K562 (cell line): ENCODE data around the gene ARHGEF7. TPM values are rescaled to one million over a fixed set of nuclear protein-coding genes. Genes with fewer than 3 reads are reported as not detected.

ENCODE experiments used
- ATAC-seq: fragments of 200-7000 bp; cut with Tn5 transposase; 3 replicates; pipeline ENCODE4 v1.9.1; 2020; ENCODE audit warnings: moderate library complexity
- BruUV-seq: library from RNA; stranded (reverse); fragments of 400-500 nt; replicated peaks from 2 replicates; lab custom pipeline; 2021; lab: Mats Ljungman, UMichigan
- CTCF ChIA-PET: fragments of 300-600 bp; formaldehyde crosslinking; extraction: SDS; loops from one replicate; lab custom pipeline; 2021; ENCODE audit warnings: low intra/inter-chr PET ratio; lab: Yijun Ruan, JAX
- POLR2A ChIA-PET: fragments of 300-600, 350-650 bp; sonication (Branson Sonifier 250); formaldehyde crosslinking; extraction: SDS; loops from one replicate; lab custom pipeline; 2021; ENCODE audit warnings: antibody characterized with exemption, inconsistent platforms; lab: Yijun Ruan, JAX
- DNase-seq, 4 experiments: peaks; one replicate each; pipeline versions ENCODE4 v3.0.0 to v3.0.0-alpha.2; 2011 to 2018; ENCODE audit warnings: low spot score in 3 of 4, mixed read lengths in 3 of 4; ENCODE audit errors: extremely low read depth in 1 of 4
- FAIRE-seq: peaks from 2 replicates; lab custom pipeline; 2011; peaks lifted over from hg19 to GRCh38; lab: Jason Lieb, UNC
- H2AFZ ChIP-seq: 2 replicates; pipeline ENCODE4 v1.6.0; 2011; ENCODE audit warnings: low read depth, low read length, control low read depth, inconsistent platforms
- H3K27ac ChIP-seq: fragments of 200-600 bp; 3 replicates; pipeline ENCODE4 v1.8.0; 2011; ENCODE audit warnings: low read depth, mild to moderate bottlenecking, control low read depth, inconsistent platforms, low read length, moderate library complexity, mixed read lengths; ENCODE audit errors: extremely low read depth
- H3K27me3 ChIP-seq, 2 experiments: fragments of 300-600 bp in 1 of 2; 2 replicates in 1 of 2; 3 replicates in 1 of 2; pipeline versions ENCODE4 v1.6.0 to v1.8.0; 2011; ENCODE audit warnings: inconsistent platforms in 2 of 2, low read length in 2 of 2, mild to moderate bottlenecking in 1 of 2, mixed read lengths in 1 of 2, moderate library complexity in 1 of 2; ENCODE audit not compliant: control insufficient read depth in 2 of 2, insufficient read depth in 2 of 2
- H3K36me3 ChIP-seq: fragments of 300-600 bp; 3 replicates; pipeline ENCODE4 v1.8.0; 2011; ENCODE audit warnings: mild to moderate bottlenecking, low read length, inconsistent platforms; ENCODE audit not compliant: control insufficient read depth, insufficient read depth
- H3K4me1 ChIP-seq, 2 experiments: fragments of 200-600 bp in 1 of 2; replicated peaks in 1 of 2; 2 replicates in 1 of 2; 3 replicates in 1 of 2; pipeline versions ENCODE4 v1.5.1 to v1.8.0; 2011; ENCODE audit warnings: inconsistent platforms in 2 of 2, low read length in 2 of 2, mild to moderate bottlenecking in 1 of 2, mixed read lengths in 1 of 2, moderate library complexity in 1 of 2; ENCODE audit not compliant: control insufficient read depth in 2 of 2, insufficient read depth in 2 of 2
- H3K4me2 ChIP-seq: 2 replicates; pipeline ENCODE4 v1.6.1; 2011; ENCODE audit warnings: low read length, control low read depth, inconsistent platforms, mixed read lengths; ENCODE audit not compliant: insufficient read depth
- H3K4me3 ChIP-seq: fragments of 200-600 bp; sonication (generic), shearing (Covaris generic); 2 replicates; pipeline ENCODE4 v1.5.1; 2016; ENCODE audit warnings: control low read depth, inconsistent platforms
- H3K79me2 ChIP-seq: fragments of 200-600 bp; 3 replicates; pipeline ENCODE4 v1.8.0; 2011; ENCODE audit warnings: low read length, inconsistent platforms; ENCODE audit not compliant: control insufficient read depth, insufficient read depth
- H3K9ac ChIP-seq, 2 experiments: 2 replicates each; pipeline versions ENCODE4 v1.6.0 to v1.6.1; 2011; ENCODE audit warnings: low read depth in 2 of 2, low read length in 2 of 2, control low read depth in 1 of 2, inconsistent platforms in 1 of 2, mild to moderate bottlenecking in 1 of 2, mixed read lengths in 1 of 2; ENCODE audit not compliant: insufficient read depth in 1 of 2
- H3K9me1 ChIP-seq: one replicate; pipeline ENCODE4 v1.6.0; 2011; ENCODE audit warnings: inconsistent platforms, mild to moderate bottlenecking, low read length, moderate library complexity; ENCODE audit not compliant: control insufficient read depth, insufficient read depth
- H3K9me3 ChIP-seq: replicated peaks from 2 replicates; pipeline ENCODE4 v1.5.1; 2011; ENCODE audit warnings: low read depth, low read length, inconsistent platforms; ENCODE audit not compliant: control insufficient read depth, insufficient read depth
- H4K20me1 ChIP-seq: replicated peaks from 2 replicates; pipeline ENCODE4 v1.6.1; 2011; ENCODE audit warnings: low read length, inconsistent platforms, mixed read lengths; ENCODE audit not compliant: control insufficient read depth, insufficient read depth
- FOS ChIP-seq: IDR thresholded peaks from 3 replicates; pipeline ENCODE4 v1.6.1; 2011; ENCODE audit not compliant: insufficient read length; ENCODE audit errors: extremely low read depth
- FOXP1 ChIP-seq: sonication (generic); formaldehyde crosslinking; IDR thresholded peaks from 2 replicates; pipeline ENCODE4 v1.8.0; 2022; ENCODE audit warnings: mild to moderate bottlenecking, missing genetic modification reagents
- LARP7 ChIP-seq: fragments of 450-650 bp; IDR thresholded peaks from 2 replicates; pipeline ENCODE4 v1.6.1; 2016
- MAFG ChIP-seq: fragments of 450-650 bp; conservative IDR thresholded peaks from 2 replicates; pipeline ENCODE4 v1.6.1; 2016; ENCODE audit warnings: missing genetic modification characterization, missing compliant biosample characterization
- POLR2H ChIP-seq: IDR thresholded peaks from 2 replicates; pipeline ENCODE4 v1.6.1; 2016; ENCODE audit warnings: missing genetic modification characterization, low read depth, mild to moderate bottlenecking, control low read depth, missing compliant biosample characterization, moderate library complexity
- SAFB2 ChIP-seq: fragments of 200-400 bp; formaldehyde crosslinking; IDR thresholded peaks from 2 replicates; pipeline ENCODE4 v1.6.1; 2018; ENCODE audit warnings: borderline replicate concordance, low read length, low read depth, moderate library complexity; ENCODE audit not compliant: severe bottlenecking
- TOE1 ChIP-seq, 2 experiments: fragments of 450-650 bp in 1 of 2; sonication (generic) in 1 of 2; formaldehyde crosslinking in 1 of 2; IDR thresholded peaks; 2 replicates each; pipeline versions ENCODE4 v1.7.1 to v1.8.0; 2016 to 2022; ENCODE audit warnings: borderline replicate concordance in 2 of 2, mild to moderate bottlenecking in 2 of 2, antibody characterized with exemption in 1 of 2, inconsistent platforms in 1 of 2, low read depth in 1 of 2, missing genetic modification reagents in 1 of 2, moderate library complexity in 1 of 2
- ZNF76 ChIP-seq: fragments of 250-450 bp; sonication (Bioruptor Pico); IDR thresholded peaks from 2 replicates; pipeline ENCODE4 v1.4.0; 2020; ENCODE audit warnings: mild to moderate bottlenecking, moderate library complexity, borderline replicate concordance
- WGBS: fragments of 100-300 bp; shearing (Covaris generic); methylation state at CpG from one replicate; pipeline ENCODE4 v1.1.6; 2016; ENCODE audit warnings: low coverage, mixed read lengths; ENCODE audit not compliant: insufficient coverage; ENCODE audit errors: missing lambda C conversion rate; 5-methylcytosine and 5-hydroxymethylcytosine counted together
- in situ Hi-C: fragments of 300-500 bp; cut with MboI; formaldehyde crosslinking; loops from 4 replicates; pipeline ENCODE4 v1.15.0; 2018; ENCODE audit warnings: inconsistent platforms, mixed read lengths
- intact Hi-C: fragments of 100-400 bp; cut with micrococcal nuclease; formaldehyde crosslinking; loops from 2 replicates; pipeline ENCODE4 v1.14.2; 2022
- polyA plus RNA-seq, 8 experiments: library from polyadenylated mRNA; depleted of rRNA in 4 of 8; stranded (reverse) in 5 of 8; unstranded in 3 of 8; fragments of >200 nt; fragmentation: Nextera tagmentation in 2 of 8; fragmentation: Illumina TruSeq in 1 of 8; extraction: Ambion mirVana in 2 of 8; extraction: Trizol in 1 of 8; gene quantifications; 2 replicates each; pipeline versions ENCODE4 v1.2.1 to v1.2.3, GENCODE V29; 2011 to 2014; ENCODE audit warnings: inconsistent platforms in 1 of 8, missing spikeins in 1 of 8
- total RNA-seq, 7 experiments: library from RNA; depleted of rRNA in 6 of 7; stranded (reverse); fragments of >200 nt in 6 of 7; fragmentation: Illumina TruSeq in 2 of 7; extraction: Trizol in 2 of 7; gene quantifications; 2 replicates each; pipeline versions ENCODE4 v1.2.1 to v1.2.3, GENCODE V29; 2011 to 2021; ENCODE audit warnings: low replicate concordance in 1 of 7
- TF ChIP-seq, protein P1 (sequence below): fragments of 250-450 bp; sonication (Bioruptor Pico); IDR thresholded peaks from 2 replicates; pipeline ENCODE4 v1.5.0; 2021
- TF ChIP-seq, protein P2 (sequence below), 2 experiments: fragments of 450-650 bp in 1 of 2; IDR thresholded peaks; 2 replicates each; pipeline ENCODE4 v1.6.1; 2011 to 2017; ENCODE audit warnings: low read depth in 2 of 2, antibody characterized with exemption in 1 of 2, borderline replicate concordance in 1 of 2, low read length in 1 of 2, mild to moderate bottlenecking in 1 of 2, mixed read lengths in 1 of 2; ENCODE audit not compliant: control insufficient read depth in 1 of 2

The ARHGEF7 gene
- total and polyA plus RNA-seq, 9 of the 15 experiments (the other 6 are each of a cell fraction or from before 2014, with no cell fraction given), result 2.1 to 26.8 (median 17.5) TPM

DNA sequence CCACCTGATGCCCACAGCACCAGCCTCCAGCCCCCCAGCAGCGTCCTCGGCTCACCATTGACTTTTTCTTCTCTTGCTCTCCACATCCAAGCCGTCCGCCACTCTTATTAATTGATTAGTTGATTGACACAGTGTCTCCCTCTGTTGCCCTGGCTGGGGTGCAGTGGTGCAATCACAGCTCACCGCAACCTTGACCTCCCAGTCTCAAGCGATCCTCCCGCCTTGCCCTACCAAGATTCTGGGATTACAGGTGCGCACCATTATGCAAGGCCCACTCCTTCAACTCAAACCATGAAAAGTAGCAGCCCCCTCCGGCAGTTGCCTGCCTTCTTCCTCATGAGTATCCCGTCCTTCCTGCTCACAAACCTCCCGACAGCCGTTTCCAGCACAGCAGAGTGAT lies 204.4 kb downstream of the ARHGEF7 start:
- peaks cover 2 to 60% of the 10 kb centered on the region in 2 experiments; a peak in 4 of 5 replicates for H3K27me3 ChIP-seq
- H3K4me2 ChIP-seq, result no peak overlapping the region
- no peak overlapping the region for H3K27ac ChIP-seq
- FAIRE-seq (no peak), DNase-seq (no peak), ATAC-seq (no peak)
- H3K4me1 ChIP-seq, result peaks cover 0 to 6% of the 10 kb centered on the region in 2 experiments; a peak in 2 of 5 replicates
- BruUV-seq, result no TSS peak
- in situ Hi-C loops (no loop called here), intact Hi-C loops (no loop called here)
- H3K36me3 ChIP-seq, result no peaks in the 10 kb centered on the region
- ChIA-PET CTCF (no interaction called here), POLR2A (no interaction called here)
- WGBS, result 9% methylated on average over 7 of the region's 12 CpGs
- H3K79me2 ChIP-seq, result no peaks in the 10 kb centered on the region
- H4K20me1 ChIP-seq, result no peaks in the 10 kb centered on the region
- no peak overlapping the region for H3K9ac ChIP-seq
- no peak overlapping the region for H2AFZ ChIP-seq
- H3K9me3 ChIP-seq, result no peaks in the 10 kb centered on the region
- no peaks in the 10 kb centered on the region for H3K9me1 ChIP-seq
- H3K4me3 ChIP-seq, result no peak overlapping the region
- TF ChIP-seq, protein P1, sequence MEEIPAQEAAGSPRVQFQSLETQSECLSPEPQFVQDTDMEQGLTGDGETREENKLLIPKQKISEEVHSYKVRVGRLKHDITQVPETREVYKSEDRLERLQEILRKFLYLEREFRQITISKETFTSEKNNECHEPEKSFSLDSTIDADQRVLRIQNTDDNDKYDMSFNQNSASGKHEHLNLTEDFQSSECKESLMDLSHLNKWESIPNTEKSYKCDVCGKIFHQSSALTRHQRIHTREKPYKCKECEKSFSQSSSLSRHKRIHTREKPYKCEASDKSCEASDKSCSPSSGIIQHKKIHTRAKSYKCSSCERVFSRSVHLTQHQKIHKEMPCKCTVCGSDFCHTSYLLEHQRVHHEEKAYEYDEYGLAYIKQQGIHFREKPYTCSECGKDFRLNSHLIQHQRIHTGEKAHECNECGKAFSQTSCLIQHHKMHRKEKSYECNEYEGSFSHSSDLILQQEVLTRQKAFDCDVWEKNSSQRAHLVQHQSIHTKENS (CRISPR knock-in tag), result no peak
- no peak for TF ChIP-seq MAFG (tag)
- TF ChIP-seq, protein P2, sequence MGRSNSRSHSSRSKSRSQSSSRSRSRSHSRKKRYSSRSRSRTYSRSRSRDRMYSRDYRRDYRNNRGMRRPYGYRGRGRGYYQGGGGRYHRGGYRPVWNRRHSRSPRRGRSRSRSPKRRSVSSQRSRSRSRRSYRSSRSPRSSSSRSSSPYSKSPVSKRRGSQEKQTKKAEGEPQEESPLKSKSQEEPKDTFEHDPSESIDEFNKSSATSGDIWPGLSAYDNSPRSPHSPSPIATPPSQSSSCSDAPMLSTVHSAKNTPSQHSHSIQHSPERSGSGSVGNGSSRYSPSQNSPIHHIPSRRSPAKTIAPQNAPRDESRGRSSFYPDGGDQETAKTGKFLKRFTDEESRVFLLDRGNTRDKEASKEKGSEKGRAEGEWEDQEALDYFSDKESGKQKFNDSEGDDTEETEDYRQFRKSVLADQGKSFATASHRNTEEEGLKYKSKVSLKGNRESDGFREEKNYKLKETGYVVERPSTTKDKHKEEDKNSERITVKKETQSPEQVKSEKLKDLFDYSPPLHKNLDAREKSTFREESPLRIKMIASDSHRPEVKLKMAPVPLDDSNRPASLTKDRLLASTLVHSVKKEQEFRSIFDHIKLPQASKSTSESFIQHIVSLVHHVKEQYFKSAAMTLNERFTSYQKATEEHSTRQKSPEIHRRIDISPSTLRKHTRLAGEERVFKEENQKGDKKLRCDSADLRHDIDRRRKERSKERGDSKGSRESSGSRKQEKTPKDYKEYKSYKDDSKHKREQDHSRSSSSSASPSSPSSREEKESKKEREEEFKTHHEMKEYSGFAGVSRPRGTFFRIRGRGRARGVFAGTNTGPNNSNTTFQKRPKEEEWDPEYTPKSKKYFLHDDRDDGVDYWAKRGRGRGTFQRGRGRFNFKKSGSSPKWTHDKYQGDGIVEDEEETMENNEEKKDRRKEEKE (IDR thresholded peaks at IDR 0.05; ENCODE audit: borderline replicate concordance in 1 of 2, control insufficient read depth in 1 of 2, low read depth in 2 of 2, low read length in 1 of 2), result no peak
- TF ChIP-seq LARP7, result no peak
- no peak for TF ChIP-seq FOS
- TF ChIP-seq TOE1 (IDR thresholded peaks at IDR 0.05; ENCODE audit: borderline replicate concordance), result no peak
- no peak for TF ChIP-seq TOE1 (CRISPR knock-in tag; IDR thresholded peaks at IDR 0.05; ENCODE audit: borderline replicate concordance, low read depth)
- TF ChIP-seq SAFB2, result no peak
- TF ChIP-seq POLR2H, result no peak
- no peak for TF ChIP-seq FOXP1 (CRISPR knock-in tag)
- TF ChIP-seq ZNF76, result no peak
